Activated gamma-delta T cell treated with Interleukin-2 at 50 U/mL for 16 hours (primary cell): ENCODE results near the gene ZCWPW1.

Source experiments
- DNase-seq: peaks from one replicate; pipeline ENCODE4 v3.0.0-alpha.2; 2020

Gene ZCWPW1

GRCh38 chr7:100431286-100431735 is 2.8 kb upstream of the ZCWPW1 start:
- no peak for DNase-seq

- DNase-seq = peak; percentile 35
These were observed 2.2 kb upstream of the ZCWPW1 start for GRCh38 chr7:100430493-100431285.

GRCh38 chr7:100429637-100430492 is 1.4 kb upstream of the ZCWPW1 start, which contains the start of gene MEPCE:
TSS of gene MEPCE (plus strand) at chr7:100429831. CDS start at chr7:100430019, 188 bp downstream.
- DNase-seq = peak; percentile 97

- DNase-seq = peak; percentile 100
These were observed 599 bp upstream of the ZCWPW1 start for GRCh38 chr7:100428967-100429636.

GRCh38 chr7:100427762-100428198 is 723 bp downstream of the ZCWPW1 start:
- DNase-seq = no peak

- no peak for DNase-seq
These were observed 2.0 kb downstream of the ZCWPW1 start for GRCh38 chr7:100426516-100426915.

GRCh38 chr7:100425347-100425746 is 3.2 kb downstream of the ZCWPW1 start:
- DNase-seq = no peak

GRCh38 chr7:100423315-100423714 is 5.2 kb downstream of the ZCWPW1 start:
- DNase-seq = no peak

- no peak for DNase-seq
These were observed 8.8 kb downstream of the ZCWPW1 start for GRCh38 chr7:100419660-100420226.

- no peak for DNase-seq
These were observed 9.4 kb downstream of the ZCWPW1 start for GRCh38 chr7:100418930-100419659.

- DNase-seq = no peak
These were observed 13.1 kb downstream of the ZCWPW1 start for GRCh38 chr7:100415448-100415847.

- DNase-seq = no peak
These were observed 14.6 kb downstream of the ZCWPW1 start for GRCh38 chr7:100413889-100414288.

GRCh38 chr7:100413346-100413745 is 15.2 kb downstream of the ZCWPW1 start:
- DNase-seq = no peak

GRCh38 chr7:100411101-100411500 is 17.4 kb downstream of the ZCWPW1 start:
- no peak for DNase-seq

GRCh38 chr7:100407285-100408180 is 21.0 kb downstream of the ZCWPW1 start:
- DNase-seq = peak; percentile 42

GRCh38 chr7:100406767-100407166 is 21.7 kb downstream of the ZCWPW1 start:
- no peak for DNase-seq

- DNase-seq = no peak
These were observed 26.3 kb downstream of the ZCWPW1 start for GRCh38 chr7:100402241-100402640.

- no peak for DNase-seq
These were observed 26.7 kb downstream of the ZCWPW1 start for GRCh38 chr7:100401811-100402210.

- DNase-seq = no peak
These were observed 27.8 kb downstream of the ZCWPW1 start for GRCh38 chr7:100400656-100401055.

- DNase-seq = no peak
These were observed 28.5 kb downstream of the ZCWPW1 start for GRCh38 chr7:100400041-100400440.

GRCh38 chr7:100398239-100398638 is 30.3 kb downstream of the ZCWPW1 start:
- no peak for DNase-seq
